ENCODE results near the gene PPFIA1.

- TF ChIP-seq CHD2 (IDR thresholded peaks at IDR 0.05; ENCODE audit: low read length, partially characterized antibody) (no peak), CTCF (IDR thresholded peaks at IDR 0.05) (no peak), KDM1A (IDR thresholded peaks at IDR 0.05; ENCODE audit: low read depth) (no peak), BHLHE40 (IDR thresholded peaks at IDR 0.05; ENCODE audit: low read depth, low read length) (no peak), HDAC2 (IDR thresholded peaks at IDR 0.05) (no peak), TP53 (CRISPR knock-in tag; IDR thresholded peaks at IDR 0.05) (no peak), RFX5 (IDR thresholded peaks at IDR 0.05) (no peak), CHD4 (IDR thresholded peaks at IDR 0.05; ENCODE audit: borderline replicate concordance) (no peak), CBX2 (IDR thresholded peaks at IDR 0.05; ENCODE audit: borderline replicate concordance, low read depth) (no peak), SREBF2 (IDR thresholded peaks at IDR 0.05) (no peak), REST (IDR thresholded peaks at IDR 0.05) (no peak)
These were observed 110.9 kb downstream of the PPFIA1 start for GRCh38 chr11:70381350-70381749.
